ENCODE measurements around the gene IGSF8.
A peak's percentile ranks its signal among the peaks of the same experiment; 100 is the strongest.

IGSF8 gene

DNA sequence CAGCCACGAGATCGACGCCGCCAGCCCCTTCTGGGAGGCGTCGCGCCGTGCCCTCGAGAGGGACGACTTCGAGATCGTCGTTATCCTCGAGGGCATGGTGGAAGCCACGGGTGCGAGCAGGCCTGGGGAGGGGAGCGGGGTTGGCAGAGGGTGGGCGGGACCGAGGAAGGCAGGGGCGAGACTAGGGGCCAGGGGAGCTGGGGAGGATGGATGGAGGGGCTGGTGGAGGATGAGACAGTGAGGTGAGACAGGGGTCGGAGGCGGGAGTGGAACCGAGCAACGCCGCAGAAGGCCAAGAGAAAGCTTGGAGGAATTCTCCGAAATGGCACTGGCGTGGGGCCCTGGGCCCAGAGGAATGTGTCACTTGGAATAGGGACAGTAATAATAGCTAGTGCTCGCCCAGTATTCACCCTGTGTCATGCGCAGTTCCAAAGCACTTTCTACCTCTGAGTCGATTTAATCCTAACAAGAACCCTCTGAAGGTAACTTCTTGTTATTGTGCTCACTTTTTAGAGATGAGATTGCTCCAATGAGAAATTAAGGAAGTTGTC, 13.6 kb downstream of the IGSF8 start:
- DNase-seq = no peak

DNA sequence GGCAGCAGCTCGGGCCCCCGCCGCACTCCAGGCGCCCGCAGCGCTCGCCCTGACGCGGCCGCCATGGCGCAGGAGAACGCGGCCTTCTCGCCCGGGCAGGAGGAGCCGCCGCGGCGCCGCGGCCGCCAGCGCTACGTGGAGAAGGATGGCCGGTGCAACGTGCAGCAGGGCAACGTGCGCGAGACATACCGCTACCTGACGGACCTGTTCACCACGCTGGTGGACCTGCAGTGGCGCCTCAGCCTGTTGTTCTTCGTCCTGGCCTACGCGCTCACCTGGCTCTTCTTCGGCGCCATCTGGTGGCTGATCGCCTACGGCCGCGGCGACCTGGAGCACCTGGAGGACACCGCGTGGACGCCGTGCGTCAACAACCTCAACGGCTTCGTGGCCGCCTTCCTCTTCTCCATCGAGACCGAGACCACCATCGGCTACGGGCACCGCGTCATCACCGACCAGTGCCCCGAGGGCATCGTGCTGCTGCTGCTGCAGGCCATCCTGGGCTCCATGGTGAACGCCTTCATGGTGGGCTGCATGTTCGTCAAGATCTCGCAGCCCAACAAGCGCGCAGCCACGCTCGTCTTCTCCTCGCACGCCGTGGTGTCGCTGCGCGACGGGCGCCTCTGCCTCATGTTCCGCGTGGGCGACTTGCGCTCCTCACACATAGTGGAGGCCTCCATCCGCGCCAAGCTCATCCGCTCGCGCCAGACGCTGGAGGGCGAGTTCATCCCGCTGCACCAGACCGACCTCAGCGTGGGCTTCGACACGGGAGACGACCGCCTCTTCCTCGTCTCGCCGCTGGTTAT, 14.2 kb downstream of the IGSF8 start:
- peak; percentile 82 for DNase-seq

DNA sequence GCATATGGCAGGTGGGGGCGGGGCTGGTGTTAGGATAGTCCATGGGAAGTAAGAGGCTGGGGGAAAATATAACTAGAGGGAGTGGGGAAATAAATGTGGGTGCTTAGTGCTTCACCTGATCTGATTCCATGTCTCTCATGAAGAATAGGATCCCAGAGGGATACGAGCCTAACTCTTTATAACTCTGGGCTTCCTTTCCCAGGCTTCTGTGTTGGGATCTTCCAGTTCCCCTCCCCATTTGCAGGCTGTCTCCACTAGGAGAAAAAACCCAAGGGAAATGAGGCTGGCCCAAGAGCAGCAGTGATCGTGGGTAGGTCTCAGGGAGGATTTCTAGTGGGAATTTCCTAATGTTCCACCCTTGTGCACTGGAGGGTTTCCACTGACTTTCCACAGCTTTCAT, 15.5 kb downstream of the IGSF8 start:
- no peak for DNase-seq

DNA sequence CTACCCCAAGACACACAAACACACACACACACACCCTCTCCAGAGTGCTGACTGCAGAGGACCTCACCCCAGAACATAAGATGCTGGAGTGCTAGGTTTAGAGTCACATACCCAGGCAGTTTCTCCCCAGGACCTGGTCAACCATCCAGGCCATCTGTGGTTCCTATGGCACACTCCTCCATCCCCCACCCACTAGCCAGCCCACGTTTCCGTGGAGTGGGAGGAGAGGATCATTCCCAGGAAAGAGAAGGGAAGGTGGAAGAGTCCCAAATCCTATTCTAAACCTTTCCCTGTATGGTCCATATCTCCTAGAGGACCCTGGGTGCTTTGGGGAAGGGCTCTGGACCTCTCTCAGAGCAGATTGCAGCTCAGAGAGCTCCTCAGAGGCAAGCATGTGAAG, 15.9 kb downstream of the IGSF8 start:
- DNase-seq = no peak

DNA sequence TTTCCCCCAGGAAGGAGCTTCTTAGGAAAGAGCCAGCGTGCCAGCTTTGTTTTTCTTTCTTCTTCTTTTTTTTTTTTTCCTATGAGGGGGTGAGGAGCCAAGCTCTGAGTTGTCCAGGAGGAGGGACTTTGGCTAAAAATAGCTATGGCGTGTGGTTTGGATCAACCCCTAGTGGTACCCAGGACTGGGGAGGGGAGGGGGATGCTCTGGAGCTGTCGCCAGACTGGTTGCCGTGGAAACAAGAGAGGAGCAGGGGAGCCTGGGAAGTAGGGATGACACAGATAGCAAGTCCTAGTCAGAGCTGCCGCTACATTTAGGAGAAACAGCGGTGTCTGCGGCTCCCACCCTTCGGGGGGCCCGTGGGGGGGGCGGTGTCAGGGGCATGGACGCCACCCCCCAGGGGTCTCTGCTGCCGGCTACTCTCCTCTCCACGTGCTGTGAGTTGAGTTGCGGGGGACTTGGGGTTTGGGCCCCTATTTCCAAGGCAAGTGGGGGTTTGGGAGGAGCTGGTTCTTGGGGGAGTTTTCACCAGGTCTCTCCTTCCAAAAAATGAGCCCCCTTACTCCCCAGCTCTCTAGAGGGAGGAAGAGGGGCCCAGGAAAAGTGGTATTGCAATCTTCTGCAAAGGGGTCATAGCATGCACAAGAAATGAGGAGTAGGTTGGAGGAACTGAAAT, 17.0 kb downstream of the IGSF8 start, which contains the start of gene KCNJ9:
KCNJ9 (plus strand) TSS at position 278 of the 676 bp plus-strand sequence. CDS start 2,493 bp downstream, outside the sequence.
- no peak for DNase-seq

DNA sequence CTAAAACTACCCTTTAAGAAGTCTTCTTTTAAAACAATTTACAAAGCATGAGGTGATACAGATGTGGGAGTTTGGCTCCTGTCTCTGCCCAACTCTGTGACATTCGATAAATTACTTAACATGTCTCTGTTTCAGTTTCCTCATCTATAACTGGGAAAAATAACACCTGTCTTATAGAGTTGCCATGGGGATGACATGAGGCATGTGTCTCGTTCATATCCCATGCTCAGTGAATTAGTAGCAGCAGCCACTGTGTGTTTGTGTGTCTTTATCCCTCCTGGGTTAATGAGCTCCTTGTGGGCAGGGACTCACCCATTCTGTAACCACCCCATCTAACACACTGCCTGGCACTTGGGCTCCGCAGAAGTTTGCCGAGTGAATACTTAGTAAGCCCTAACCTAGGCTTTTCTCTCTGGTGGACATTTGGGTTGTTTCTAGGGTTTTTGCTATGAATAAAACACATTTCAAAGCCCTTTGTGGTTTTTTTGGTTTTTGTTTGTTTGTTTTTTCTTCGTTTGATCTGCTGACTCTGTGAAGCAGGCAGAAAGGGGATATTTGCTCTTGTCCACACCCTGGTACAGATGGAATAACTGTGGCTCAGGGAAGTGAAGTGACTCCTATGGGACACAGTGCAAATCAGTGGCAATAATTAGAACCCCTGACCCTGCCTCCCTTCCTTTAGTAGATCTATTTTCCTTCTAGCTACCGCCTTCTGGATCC, 17.9 kb downstream of the IGSF8 start:
- no peak for DNase-seq

DNA sequence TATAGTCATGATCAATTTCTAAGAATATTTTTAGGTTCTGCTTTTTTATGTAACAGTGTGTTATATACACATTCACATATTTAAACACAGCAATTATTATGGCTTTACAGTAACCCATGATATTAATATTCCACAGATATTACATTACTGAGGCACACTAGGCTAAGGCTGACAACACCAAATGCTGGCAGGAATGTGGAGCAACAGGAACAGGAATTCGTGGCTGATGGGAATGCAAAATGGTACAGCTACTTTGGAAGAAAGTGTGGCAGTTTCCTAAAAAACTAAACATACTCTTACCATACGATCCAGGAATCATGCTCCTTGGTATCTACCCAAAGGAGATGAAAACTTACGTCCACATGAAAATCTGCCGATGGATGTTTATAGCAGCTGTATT, 19.0 kb downstream of the IGSF8 start:
- no peak for DNase-seq

DNA sequence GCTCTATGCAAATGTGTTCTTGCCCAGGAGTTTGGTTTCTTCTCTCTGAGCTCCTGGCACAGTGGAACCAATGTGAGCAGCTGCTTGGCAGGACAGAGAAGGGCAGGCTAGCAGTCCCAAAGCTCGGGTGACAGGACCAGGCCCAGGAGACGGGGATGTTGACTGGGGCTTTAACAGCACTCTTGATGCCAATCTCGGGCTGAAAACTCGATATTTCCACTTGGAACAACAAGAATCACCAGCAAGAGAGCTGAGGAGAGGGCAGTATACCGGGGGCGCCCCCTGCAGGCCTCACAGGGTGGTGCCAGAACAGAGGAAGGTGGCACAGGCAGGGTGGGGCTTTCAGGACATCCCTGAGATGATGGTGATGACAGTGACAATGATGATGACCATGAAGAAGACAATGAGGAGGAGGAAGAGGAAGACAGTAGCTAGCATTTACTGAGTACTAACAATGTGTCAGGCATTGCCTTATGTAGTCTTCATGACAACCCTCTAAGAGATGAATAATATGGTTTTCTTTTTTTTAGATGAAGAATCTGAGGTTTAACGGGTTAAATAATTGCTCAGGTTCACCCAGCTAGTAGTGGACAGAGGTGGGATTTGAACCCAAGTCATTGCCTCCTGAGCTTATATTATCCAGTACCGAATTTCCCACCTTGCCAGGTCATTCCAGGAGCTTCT, 19.8 kb downstream of the IGSF8 start:
- peak; percentile 60 for DNase-seq

DNA sequence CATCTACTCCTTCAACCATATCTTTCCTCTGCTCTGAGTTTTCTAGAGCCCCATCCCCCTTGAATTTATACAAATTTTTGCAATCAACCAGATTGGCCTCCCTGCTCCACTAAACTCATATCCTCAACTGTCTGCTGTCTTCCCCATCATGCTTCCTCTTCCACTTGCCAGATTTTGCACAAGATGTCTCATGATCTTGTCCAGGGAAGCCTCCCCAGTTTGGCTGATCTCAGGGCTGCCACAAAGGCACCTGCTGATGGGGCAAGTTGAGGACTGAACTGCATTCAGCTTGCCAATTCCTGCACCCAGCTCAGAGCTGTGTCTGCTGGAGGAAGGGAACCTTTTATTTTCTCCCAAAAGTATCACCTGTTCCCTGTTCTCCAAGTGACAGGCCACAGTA, 20.9 kb downstream of the IGSF8 start:
- DNase-seq = no peak

DNA sequence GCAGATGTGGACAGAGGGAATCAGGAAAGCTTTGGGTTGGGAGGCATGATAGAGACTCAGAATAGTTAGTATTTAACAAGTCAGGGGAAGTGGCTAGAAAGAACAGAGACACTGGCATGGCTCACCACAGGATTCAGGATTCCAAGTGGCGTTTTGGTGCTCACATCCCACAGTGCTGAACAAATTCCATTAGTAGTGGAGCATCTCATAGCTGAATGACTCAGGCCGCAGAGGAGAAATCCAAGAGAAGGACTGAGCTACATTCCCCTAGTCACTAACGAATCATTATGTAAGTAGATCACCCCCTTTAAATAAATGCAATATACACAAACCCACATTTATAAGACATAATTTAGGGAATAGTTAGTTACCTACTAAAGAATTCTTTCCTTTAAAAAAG, 22.1 kb downstream of the IGSF8 start:
- no peak for DNase-seq

DNA sequence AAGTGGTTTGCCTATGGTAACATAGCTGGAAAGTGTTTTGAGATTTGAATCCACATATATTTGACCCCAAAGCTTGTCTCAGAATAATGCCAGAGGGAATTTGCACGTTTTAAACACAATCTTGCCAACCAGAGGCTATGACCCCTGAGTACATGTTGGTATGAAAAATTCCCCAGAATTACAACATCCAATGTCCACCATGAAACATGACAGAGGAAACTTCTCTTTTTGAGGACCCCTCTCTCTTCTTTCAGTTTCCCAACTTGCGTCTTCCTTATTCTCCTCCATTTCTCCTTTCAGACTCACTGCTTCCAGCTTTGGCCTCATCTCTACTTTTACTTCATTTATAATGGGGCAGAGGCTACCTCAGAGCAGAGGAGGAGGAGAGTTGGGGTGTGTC, 22.6 kb downstream of the IGSF8 start:
- no peak for DNase-seq

DNA sequence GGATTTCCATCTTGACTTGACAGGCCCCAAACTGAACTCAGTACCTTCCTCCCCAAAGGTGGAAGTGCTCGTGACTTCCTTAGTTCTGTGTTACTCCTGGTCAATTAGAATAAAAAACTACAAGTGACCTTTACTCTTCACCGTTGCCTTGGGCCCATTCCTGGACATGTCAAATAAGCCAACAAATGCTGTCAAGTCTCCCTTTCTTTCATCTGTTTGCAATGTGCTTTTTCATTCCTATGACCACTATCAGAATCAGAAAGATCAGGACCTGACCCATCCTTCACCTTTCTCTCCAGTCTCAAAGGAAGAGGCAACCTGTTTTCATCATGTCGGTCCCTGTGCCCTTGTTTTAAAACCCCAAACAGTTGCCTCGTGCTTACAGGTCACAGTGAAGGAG, 23.6 kb downstream of the IGSF8 start:
- DNase-seq = no peak

DNA sequence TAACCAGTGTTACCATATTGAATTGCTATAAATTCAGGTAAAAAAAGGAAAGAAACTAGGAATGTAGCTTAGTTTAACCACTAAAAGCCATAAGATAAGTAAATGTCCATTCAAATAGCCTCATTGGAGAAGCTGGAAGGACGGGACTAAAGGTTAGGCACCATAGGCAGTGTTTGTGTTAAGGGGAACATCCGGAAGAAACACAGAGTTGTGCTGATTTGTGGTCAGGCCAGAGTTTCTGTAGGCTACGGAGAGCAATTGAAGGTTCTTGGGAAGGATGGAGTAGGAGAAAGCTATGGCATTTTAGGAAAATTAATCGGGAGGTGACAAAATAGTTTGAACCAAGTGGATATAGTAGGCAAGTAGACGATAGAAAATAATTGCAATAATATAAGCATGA, 27.1 kb downstream of the IGSF8 start:
- no peak for DNase-seq

DNA sequence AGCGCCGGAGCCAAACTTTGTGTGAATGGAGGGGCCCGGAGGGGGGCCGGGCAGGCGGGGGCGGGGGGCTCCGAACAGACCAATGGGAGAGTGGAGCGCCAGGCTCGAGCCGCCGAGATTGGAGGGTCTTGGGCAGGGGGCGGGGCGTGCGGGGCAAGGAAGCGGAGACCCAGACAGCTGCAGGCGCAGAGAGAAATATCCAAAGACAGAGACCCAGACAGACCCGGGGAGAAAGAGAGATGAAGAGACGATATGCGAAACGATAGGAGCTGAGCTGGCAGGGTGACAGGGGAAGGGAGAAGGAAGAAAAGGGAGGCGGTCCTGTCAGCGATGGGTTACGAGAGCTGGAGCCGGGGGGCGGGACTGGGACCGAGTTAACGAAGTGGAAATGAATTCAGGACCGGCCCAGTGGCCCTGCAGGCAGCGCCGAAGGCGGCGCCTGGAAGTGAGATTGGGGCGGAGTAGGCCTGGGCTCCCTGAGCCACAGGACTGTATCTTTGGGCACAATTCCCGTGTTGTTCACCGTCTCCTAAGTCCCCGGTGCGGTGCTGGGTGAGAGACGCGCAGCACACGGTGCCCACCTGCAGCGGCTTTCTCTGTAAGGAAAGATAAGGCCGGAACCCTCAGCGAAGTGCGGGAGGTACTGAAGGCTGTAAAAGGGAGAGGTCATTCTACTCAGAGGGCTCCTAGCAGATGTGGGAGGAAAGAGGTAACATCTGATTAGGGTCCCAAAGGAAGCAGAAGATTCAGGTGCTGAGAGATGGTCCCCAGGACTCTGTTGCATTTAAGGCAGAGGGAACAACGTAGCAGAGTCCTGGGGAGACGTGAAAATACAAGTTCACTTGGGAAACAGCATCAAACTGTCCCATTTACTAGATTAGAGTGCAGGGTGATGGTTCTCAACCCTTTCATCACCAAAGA, 27.9 kb downstream of the IGSF8 start:
- DNase-seq = peak; percentile 70

DNA sequence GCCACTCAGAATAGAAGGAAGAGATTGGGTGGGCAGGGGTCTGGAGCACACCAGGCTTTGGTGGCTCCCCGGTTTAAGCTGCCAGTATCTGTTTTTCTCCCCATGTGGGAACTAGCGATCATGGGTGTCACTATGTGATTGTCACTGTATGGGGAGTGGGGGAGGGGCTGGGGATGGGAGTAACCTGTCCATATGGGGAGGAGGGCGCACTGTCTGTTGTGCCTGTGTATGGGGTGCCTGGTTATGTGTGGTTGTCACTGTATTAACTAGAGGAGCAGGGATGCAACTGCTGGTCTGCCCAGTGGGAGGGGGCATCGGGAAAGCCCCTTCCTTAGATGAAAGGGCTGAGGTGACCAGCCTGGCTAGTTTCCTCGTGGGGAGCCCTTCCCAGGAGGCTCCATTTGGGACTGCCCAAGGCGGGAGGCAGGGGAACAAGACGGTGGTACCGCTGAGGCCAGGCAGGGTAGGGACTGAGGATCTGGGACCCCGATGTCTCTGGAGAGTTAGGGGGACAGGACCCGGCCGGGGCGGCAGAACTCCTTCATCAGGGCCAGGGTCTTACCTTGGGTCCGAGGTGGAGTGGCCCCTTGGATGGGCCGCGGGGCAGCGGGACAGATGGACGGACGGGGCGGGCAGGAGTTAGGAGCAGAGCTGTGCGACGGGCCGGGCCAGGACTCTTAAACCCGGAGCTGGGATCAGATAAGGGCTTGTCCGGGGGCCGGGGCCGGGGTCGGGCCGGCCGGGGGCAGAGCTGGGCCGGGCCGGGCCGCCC, 28.8 kb downstream of the IGSF8 start, which contains the start of gene KCNJ10:
KCNJ10 (minus strand) TSS at position 701 of the 772 bp plus-strand sequence. CDS start 27,628 bp downstream, outside the sequence.
- DNase-seq = no peak

DNA sequence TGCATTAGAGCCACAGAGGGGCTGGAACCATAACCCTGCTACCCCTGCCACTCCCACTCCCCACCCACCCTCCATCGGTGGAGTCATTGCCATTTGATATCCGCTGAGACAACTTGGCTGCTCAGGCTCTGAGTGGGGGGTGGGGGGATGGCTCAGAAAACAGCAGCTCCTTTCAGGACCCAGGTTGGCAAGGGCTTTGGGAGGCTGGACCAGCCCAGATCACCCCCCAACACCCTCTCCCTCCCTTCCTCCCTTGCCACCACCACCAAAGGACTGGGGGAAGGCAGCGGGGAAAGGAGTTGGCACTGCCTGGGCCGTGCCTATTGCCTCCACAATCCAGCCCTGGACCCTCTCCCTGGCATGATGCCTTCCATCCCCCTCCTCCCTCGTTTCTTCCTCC, 30.2 kb downstream of the IGSF8 start:
- DNase-seq = no peak

DNA sequence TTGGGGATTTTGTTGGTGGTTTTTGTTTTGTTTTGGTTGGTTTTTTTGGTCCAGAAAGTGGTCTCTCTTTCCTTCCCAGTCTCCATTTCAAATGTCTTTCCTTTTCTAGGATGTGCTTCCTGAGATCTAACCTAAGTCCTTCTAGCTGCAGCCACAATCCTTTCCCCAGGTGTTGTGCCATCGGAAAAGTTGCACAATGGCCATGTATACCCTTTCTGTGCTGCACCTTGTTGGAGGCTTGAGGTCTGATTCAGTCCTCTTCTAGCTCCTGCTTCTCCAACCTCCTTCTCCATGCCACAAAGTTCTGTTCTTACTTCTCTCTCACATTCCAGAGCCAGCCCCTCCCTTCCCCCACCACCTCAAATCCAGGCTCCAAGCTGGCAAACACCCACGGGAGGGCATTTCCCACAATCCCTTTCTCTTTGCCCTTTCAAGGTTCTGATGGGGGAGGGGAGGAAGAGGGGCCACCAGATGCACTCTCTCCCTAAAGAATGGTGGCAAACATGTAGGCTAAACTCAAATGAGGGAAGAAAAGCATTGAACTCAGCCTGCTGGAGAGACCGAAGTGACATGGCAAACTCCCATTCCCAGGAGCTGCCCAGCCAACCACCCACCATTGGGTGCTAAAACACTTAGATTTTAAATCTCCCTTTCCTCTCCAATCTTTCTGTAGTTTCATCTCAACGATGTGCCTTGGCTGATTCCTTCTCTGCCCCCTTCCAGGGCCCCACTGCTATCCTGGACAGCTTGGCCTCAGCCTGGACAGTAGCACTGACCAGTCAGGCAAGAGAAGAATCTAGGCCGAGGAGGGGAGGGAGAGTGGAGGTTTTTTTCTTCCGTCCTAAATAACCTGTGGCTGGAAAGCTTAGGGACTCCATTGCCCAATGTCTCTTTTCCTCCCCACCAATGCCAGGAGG, 31.3 kb downstream of the IGSF8 start:
- DNase-seq = no peak

DNA sequence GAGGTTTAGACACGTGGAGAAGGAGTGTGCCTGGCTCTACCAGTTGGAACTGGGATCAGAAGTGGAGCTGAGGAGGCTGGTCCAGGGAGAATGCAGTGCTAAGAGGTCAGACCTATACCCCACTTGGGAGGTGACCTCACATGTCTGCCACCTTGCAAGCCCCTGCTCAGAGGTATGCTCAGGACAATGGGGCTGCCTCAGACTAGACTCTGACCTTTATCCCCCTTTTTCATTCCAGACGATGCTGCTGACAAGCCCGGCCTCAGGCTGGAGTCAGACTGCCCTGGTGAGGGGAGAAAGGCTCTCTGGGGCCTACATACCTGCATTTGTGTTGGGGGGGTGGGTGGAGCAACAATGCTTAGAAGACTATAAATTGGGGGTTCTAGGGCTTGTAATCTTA, 33.7 kb downstream of the IGSF8 start:
- DNase-seq = no peak

DNA sequence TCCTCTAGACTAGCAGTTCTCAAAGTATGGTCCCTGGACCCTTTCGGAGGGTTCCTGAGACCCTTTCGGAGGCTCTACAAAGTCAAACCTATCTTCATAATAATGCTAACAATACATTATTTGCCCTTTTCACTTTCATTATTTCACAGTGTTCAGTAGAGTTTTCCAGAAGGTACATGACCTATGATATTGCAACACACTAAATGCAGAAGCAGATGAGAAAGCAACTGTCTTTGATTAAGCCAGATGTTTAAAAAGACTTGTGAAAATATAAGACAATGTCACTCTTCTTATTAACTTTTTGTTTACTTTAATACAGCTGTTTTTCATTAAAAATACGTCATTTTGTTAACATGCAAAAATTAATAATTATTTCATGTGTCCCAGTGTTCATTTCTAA, 34.3 kb downstream of the IGSF8 start:
- DNase-seq = no peak

DNA sequence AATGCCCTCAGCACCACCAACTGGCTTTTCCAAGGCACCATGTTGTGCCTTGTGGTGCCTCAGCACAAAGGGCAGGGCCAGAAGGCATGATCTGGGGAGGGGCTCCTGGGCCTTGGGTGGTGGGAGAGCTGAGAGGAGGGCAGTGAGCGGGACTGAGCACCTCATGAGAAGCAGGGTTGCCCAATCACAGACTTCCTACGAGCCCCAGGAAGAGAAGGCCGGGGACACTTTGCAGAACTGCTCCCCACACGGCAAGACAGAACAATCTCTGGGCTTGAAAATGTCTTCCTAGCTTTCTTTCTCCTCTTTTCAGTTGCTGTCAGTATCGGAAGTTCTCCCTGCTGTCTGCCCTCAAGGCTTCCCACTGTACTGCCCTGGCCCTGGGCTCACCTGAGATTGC, 35.2 kb downstream of the IGSF8 start:
- no peak for DNase-seq
